RWPE1 (cell line): Measurements from ENCODE around the gene ALDH2.

ENCODE experiments used
- CTCF ChIA-PET: fragments of 350-600 bp; sonication (Branson Sonifier 250); formaldehyde crosslinking; extraction: SDS; loops from one replicate; lab custom pipeline; 2021; lab: Yijun Ruan, JAX
- POLR2A ChIA-PET: fragments of 400-600 bp; formaldehyde crosslinking; extraction: SDS; loops from one replicate; lab custom pipeline; 2020; ENCODE audit warnings: antibody characterized with exemption; ENCODE audit not compliant: low non-redundant PET; lab: Yijun Ruan, JAX
- DNase-seq: peaks from one replicate; pipeline ENCODE4 v3.0.0; 2012; ENCODE audit warnings: low spot score
- H3K27ac ChIP-seq: fragments of 450-650 bp; 2 replicates; pipeline ENCODE4 v1.5.1; 2017
- TF ChIP-seq, protein P1 (sequence below): fragments of 450-650 bp; conservative IDR thresholded peaks from 2 replicates; pipeline ENCODE4 v1.5.1; 2017; ENCODE audit warnings: low read depth, mild to moderate bottlenecking

The ALDH2 gene

DNA sequence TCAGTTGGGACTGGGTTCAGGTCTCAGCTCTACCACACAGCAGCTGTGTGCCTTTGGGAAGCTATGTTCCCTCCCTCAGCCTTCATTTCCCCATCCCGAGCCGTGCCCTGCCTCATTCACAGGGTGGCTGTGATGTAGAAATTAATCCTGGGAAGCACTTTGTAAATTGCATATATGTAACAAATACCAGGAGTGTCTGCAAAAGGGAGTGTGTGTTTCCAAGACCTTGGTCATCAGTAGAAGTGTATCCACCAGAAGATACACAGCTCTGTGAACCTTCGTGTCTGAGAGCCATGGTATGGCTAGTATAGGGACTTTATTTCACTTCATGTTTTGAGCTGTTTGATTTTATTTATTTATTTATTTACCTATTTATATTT, 26.1 kb downstream of the ALDH2 start:
- peak overlapping the region; percentile 39 for H3K27ac ChIP-seq
- ChIA-PET CTCF (interaction anchor here (0.5 to 1.5 kb wide), 3 partner anchors 20 to 681 kb away, joined by 3 to 5 read pairs (median 4); no protein-coding TSS in a partner anchor), POLR2A (no interaction called here)
- DNase-seq = no peak
- TF ChIP-seq, protein P1, sequence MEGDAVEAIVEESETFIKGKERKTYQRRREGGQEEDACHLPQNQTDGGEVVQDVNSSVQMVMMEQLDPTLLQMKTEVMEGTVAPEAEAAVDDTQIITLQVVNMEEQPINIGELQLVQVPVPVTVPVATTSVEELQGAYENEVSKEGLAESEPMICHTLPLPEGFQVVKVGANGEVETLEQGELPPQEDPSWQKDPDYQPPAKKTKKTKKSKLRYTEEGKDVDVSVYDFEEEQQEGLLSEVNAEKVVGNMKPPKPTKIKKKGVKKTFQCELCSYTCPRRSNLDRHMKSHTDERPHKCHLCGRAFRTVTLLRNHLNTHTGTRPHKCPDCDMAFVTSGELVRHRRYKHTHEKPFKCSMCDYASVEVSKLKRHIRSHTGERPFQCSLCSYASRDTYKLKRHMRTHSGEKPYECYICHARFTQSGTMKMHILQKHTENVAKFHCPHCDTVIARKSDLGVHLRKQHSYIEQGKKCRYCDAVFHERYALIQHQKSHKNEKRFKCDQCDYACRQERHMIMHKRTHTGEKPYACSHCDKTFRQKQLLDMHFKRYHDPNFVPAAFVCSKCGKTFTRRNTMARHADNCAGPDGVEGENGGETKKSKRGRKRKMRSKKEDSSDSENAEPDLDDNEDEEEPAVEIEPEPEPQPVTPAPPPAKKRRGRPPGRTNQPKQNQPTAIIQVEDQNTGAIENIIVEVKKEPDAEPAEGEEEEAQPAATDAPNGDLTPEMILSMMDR = no peak

DNA sequence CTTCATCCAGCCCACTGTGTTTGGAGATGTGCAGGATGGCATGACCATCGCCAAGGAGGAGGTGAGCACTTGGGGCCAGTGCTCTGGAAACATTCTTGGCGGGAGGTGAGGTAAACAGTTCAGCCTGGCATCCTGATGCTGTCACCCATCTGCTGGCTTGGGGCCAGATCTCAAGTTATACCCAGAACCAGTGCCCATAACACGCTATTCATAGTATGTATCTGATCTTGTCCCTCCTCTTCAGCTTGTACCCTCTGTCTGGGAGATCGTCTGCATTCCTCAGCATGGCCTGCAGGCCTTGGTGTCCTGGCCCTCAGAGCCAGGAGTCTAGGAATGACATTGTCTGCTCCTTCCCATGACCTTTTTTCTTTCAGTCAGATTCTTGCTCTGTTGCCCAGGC, 31.4 kb downstream of the ALDH2 start:
- ChIA-PET CTCF (no interaction called here), POLR2A (no interaction called here)
- DNase-seq = no peak
- TF ChIP-seq, protein P1 = no peak
- no peak overlapping the region for H3K27ac ChIP-seq

DNA sequence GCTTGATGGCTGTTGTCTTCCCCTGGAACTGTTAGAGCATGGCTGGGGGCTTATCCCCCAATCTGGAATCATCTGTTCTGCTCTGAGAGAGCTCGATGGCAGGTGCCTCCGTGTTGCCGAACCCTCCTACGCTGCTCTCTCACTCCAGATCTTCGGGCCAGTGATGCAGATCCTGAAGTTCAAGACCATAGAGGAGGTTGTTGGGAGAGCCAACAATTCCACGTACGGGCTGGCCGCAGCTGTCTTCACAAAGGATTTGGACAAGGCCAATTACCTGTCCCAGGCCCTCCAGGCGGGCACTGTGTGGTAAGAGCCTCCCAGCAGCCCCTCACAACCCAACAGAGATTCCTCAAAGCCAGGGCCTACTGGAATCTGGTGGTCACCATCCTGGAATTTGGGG, 33.0 kb downstream of the ALDH2 start:
- TF ChIP-seq, protein P1 = no peak
- ChIA-PET CTCF (interaction anchor here (1.2 to 1.4 kb wide), 2 partner anchors 13 to 48 kb away, joined by 3 to 6 read pairs; no protein-coding TSS in a partner anchor), POLR2A (no interaction called here)
- no peak overlapping the region for H3K27ac ChIP-seq
- DNase-seq = no peak

DNA sequence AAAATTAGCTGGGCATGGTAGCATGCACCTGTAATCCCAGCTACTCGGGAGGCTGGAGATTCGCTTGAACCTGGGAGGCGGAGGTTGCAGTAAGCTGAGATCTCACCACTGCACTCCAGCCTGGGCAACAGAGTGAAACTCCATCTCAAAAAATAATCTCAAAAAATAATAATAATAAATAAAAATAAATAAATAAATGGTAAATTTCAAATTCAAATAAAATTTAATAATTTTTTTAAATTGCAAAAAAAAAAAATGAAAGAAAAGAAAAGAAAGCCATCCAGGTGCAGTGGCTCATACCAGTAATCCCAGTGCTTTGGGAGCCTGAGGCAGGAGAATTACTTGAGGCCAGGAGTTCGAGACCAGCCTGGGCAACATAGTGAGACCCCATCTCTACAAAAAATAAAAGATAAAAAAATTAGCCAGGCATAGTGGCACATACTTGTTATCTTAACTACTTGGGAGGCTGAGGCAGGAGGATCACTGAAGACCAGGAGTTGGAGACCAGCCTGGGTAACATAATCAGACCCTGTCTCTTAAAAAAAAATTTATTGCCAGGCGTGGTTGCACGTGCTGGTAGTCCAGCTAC, 36.4 kb downstream of the ALDH2 start:
- ChIA-PET POLR2A (interaction anchor here (0.7 kb wide), 1 partner anchor 328 kb away, joined by 3 read pairs; no protein-coding TSS in a partner anchor), CTCF (no interaction called here)

DNA sequence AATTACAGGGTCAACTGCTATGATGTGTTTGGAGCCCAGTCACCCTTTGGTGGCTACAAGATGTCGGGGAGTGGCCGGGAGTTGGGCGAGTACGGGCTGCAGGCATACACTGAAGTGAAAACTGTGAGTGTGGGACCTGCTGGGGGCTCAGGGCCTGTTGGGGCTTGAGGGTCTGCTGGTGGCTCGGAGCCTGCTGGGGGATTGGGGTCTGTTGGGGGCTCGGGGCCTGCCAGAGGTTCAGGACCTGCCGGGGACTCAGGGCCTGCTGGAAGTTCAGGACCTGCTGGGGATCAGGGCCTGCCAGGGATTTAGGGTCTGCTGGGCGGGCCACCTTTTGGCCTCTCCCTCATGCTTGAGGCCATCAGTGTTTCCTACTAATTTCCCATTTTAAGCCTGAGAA, 37.1 kb downstream of the ALDH2 start:
- TF ChIP-seq, protein P1 = no peak
- CTCF ChIA-PET = no interaction called here
- POLR2A ChIA-PET = no interaction called here

More for the DNA sequence above, 36.4 kb downstream of the ALDH2 start:
- DNase-seq = no peak
- TF ChIP-seq, protein P1 = no peak
- no peak overlapping the region for H3K27ac ChIP-seq

DNA sequence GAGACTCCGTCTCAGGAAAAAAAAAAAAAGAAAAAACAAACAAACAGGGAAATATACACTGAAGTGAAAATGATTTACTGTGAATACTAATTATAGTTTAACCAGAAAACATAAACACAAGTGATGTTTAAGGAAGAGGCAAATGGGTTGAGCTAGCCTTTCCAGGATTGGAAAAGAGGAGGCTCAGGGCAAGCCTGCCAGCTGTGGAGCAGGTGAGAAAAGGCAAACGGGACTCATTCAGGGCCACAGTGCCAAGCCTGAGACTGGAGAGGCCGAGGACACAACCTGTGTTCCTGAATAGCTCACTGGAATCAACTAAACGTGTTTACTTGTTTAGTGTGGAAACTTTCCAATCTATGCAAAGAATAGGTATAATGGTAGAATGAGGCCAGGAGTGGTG, 39.6 kb downstream of the ALDH2 start:
- H3K27ac ChIP-seq = no peak overlapping the region
- ChIA-PET POLR2A (interaction anchor here (0.9 kb wide), 1 partner anchor 10 kb away, joined by 3 read pairs; no protein-coding TSS in a partner anchor), CTCF (no interaction called here)
- TF ChIP-seq, protein P1 = no peak
- no peak for DNase-seq

More for the DNA sequence above, 37.1 kb downstream of the ALDH2 start:
- no peak overlapping the region for H3K27ac ChIP-seq
- no peak for DNase-seq
